Activated T-cell treated with anti-CD3 and anti-CD28 coated beads, Interleukin-2, amount 50 U/mL, for 72 hours (primary cell): ENCODE results near the gene IL26. TPM values are rescaled to one million over a fixed set of nuclear protein-coding genes. Genes with fewer than 3 reads are reported as not detected.
"Not testable (repeated sequence)": the region's sequence is repeated elsewhere in the genome, so short reads cannot be mapped to it uniquely, and the experiment has no call there.

Experiments used
- ATAC-seq, 2 donors: fragments of 150-1000 bp; cut with Tn5 transposase; replicated peaks in 1 of 2; 2 replicates each; pipeline ENCODE4 v1.10.0; 2021; ENCODE audit warnings: moderate library complexity in 2 of 2, mild to moderate bottlenecking in 1 of 2
- DNase-seq, 2 donors: peaks; one replicate each; pipeline ENCODE4 v3.0.0; 2021 to 2022; ENCODE audit warnings: mixed read lengths in 1 of 2
- H3K27ac Mint-ChIP-seq: one replicate; pipeline ENCODE4 v1.8.0; 2022; ENCODE audit warnings: mild to moderate bottlenecking, moderate library complexity, mixed read lengths
- H3K27me3 Mint-ChIP-seq: one replicate; pipeline ENCODE4 v1.8.0; 2022; ENCODE audit warnings: low read depth, mixed read lengths
- H3K36me3 Mint-ChIP-seq, 2 donors: one replicate each; pipeline ENCODE4 v1.8.0; 2022; ENCODE audit warnings: mixed read lengths in 2 of 2, mild to moderate bottlenecking in 1 of 2; ENCODE audit not compliant: insufficient read depth in 2 of 2
- H3K4me1 Mint-ChIP-seq: one replicate; pipeline ENCODE4 v1.8.0; 2022; ENCODE audit warnings: low read depth, mixed read lengths
- H3K4me3 Mint-ChIP-seq, 2 donors: one replicate each; pipeline ENCODE4 v1.8.0; 2022; ENCODE audit warnings: mild to moderate bottlenecking in 2 of 2, mixed read lengths in 2 of 2, moderate library complexity in 2 of 2
- H3K9me3 Mint-ChIP-seq, 2 donors: one replicate each; pipeline ENCODE4 v1.8.0; 2022; ENCODE audit warnings: mixed read lengths in 2 of 2
- total RNA-seq, 2 donors: library from RNA; stranded (reverse); gene quantifications; one replicate each; pipeline ENCODE4 v1.2.3, GENCODE V29; 2022

Gene IL26
- total RNA-seq, 2 donors from 2014 or later, result 0.53 to 1.6 TPM

DNA sequence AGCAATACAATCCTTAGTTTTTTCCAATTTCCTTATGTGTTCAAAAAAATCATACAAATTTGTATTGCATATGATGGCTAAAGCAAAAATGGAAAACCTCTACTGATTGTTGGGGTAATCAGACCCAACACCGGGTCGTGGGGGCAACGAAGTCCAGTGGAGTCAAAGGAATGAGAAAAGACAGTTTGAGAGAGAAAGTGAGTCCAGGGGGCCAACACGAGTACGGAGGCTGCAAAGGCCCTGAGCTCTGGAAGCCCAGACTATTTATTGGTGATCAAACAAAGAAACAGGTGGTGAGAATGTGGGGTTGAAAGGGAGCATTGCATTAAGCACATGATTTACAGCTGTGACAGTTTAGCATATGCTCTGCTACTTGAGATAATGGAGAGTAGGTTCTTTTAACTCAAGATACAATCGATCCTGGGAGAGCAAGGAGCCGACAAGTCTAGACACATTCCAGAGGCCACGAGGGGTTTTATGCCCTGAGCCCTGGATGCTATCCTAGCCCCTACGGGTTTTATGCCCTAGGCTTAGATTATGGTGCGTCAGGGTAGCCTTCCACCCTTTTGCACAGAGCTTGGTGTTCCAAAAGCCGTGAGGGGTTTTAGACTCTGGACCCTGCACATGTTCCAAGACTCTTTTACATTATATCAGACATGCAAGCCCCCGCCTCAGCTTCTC, 16.4 kb downstream of the IL26 start:
- peaks cover 17% of the 10 kb centered on the region for H3K4me1 Mint-ChIP-seq
- not testable (repeated sequence) for ATAC-seq, DNase-seq, H3K4me3 Mint-ChIP-seq, H3K9me3 Mint-ChIP-seq, H3K36me3 Mint-ChIP-seq, H3K27ac Mint-ChIP-seq
- H3K27me3 Mint-ChIP-seq, result peaks cover 52% of the 10 kb centered on the region

- Mint-ChIP-seq H3K27me3 (peaks cover 52% of the 10 kb centered on the region), H3K36me3 (peaks cover 0 to 2% of the 10 kb centered on the region in 2 donors), H3K27ac (no peak overlapping the region), H3K9me3 (peaks cover 3% of the 10 kb centered on the region in 2 donors), H3K4me1 (peaks cover 30% of the 10 kb centered on the region), H3K4me3 (no peak overlapping the region)
- no peak for ATAC-seq
- no peak for DNase-seq
Observed at GRCh38 chr12:68207276-68207675, 18.3 kb downstream of the IL26 start.

DNA sequence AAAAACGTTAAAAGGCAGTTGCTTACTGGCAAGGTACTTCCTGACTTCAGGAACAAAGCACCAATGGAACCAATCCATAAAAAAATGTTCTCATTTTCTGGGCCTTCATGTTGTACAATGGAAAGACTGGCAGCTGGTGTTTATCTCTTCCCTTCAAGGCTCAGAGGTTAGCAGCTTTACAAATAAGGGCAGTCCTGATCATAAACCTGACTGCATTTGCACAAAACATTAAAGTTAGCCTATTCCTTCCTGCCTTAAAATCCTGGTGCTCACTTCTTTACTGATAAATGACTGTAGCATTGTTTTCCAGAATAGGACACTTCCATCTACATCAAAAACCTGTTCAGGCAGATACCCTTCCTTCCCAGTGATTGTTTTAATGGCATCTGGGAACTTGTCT, 19.2 kb downstream of the IL26 start:
- H3K36me3 Mint-ChIP-seq, result no peaks in the 10 kb centered on the region
- no peaks in the 10 kb centered on the region for H3K9me3 Mint-ChIP-seq
- H3K27me3 Mint-ChIP-seq, result peaks cover 47% of the 10 kb centered on the region
- DNase-seq (no peak), ATAC-seq (no peak)
- no peak overlapping the region for H3K27ac Mint-ChIP-seq
- H3K4me3 Mint-ChIP-seq, result no peak overlapping the region
- peaks cover 24% of the 10 kb centered on the region for H3K4me1 Mint-ChIP-seq

GRCh38 chr12:68203460-68203875, 22.1 kb downstream of the IL26 start:
- H3K27me3 Mint-ChIP-seq, result peaks cover 40% of the 10 kb centered on the region
- H3K36me3 Mint-ChIP-seq, result no peaks in the 10 kb centered on the region
- H3K4me3 Mint-ChIP-seq, result peak overlapping the region in 1 of 2 donors; percentile 23
- no peak for DNase-seq
- H3K9me3 Mint-ChIP-seq, result no peaks in the 10 kb centered on the region
- peaks cover 42% of the 10 kb centered on the region for H3K4me1 Mint-ChIP-seq
- ATAC-seq, result peak; percentile 57 to 65
- no peak overlapping the region for H3K27ac Mint-ChIP-seq

DNA sequence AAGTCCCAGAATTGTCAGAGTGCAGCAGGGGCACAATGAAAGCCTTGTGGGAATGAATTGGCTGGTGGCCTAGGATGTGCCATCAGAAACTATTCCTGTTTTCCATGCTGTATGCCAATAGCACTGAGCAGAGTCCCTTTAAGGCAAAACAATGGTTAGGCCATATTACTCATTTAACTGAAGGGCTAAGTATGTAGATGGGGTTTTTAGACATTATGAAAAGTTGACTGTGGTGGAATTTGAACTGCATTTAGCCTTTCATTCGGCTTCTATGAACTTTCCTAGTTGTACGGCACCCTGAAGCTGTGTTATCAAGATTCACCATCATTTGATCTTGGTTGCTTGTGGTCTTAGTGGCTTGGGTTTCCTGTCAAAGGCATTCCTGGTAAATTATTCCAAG, 24.8 kb downstream of the IL26 start:
- peaks cover 40% of the 10 kb centered on the region for H3K4me1 Mint-ChIP-seq
- no peaks in the 10 kb centered on the region for H3K9me3 Mint-ChIP-seq
- H3K27ac Mint-ChIP-seq, result no peak overlapping the region
- DNase-seq (no peak), ATAC-seq (no peak)
- H3K27me3 Mint-ChIP-seq, result peaks cover 27% of the 10 kb centered on the region
- no peak overlapping the region for H3K4me3 Mint-ChIP-seq
- H3K36me3 Mint-ChIP-seq, result no peaks in the 10 kb centered on the region

DNA sequence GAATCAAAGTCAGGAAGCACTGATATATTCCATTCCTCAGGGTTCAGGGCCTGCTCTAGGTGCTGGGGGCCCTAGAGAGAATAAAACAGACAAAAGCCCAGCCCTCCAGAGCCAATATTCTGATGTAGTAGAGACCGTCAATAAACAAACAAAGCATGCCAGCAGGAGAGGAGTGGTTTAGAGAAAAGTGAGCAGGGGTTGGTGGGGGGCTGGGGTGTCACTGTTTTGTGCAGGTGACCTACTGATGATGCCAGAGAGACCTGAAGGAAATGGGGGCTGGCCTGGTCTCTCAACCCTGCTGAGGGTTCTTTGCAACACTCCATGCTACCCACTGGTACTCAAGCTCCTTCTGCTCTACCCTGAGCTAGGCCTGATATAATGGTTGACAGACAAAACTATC, 26.5 kb downstream of the IL26 start:
- Mint-ChIP-seq H3K36me3 (no peaks in the 10 kb centered on the region), H3K9me3 (no peaks in the 10 kb centered on the region), H3K4me1 (peaks cover 40% of the 10 kb centered on the region), H3K27ac (peak overlapping the region; percentile 81), H3K4me3 (peak overlapping the region in 1 of 2 donors; percentile 69), H3K27me3 (peaks cover 10% of the 10 kb centered on the region)
- ATAC-seq, result no peak
- no peak for DNase-seq

- Mint-ChIP-seq H3K27ac (peak overlapping the region; percentile 81), H3K27me3 (peaks cover 10% of the 10 kb centered on the region), H3K4me3 (peak overlapping the region; percentile 58 to 69), H3K9me3 (no peaks in the 10 kb centered on the region), H3K36me3 (no peaks in the 10 kb centered on the region), H3K4me1 (peaks cover 39% of the 10 kb centered on the region)
- DNase-seq, result no peak
- ATAC-seq, result peak; percentile 62 to 70
Observed at GRCh38 chr12:68198507-68199086, 27.0 kb downstream of the IL26 start.

- ATAC-seq (no peak), DNase-seq (no peak)
- Mint-ChIP-seq H3K27me3 (peaks cover 22% of the 10 kb centered on the region), H3K4me1 (peaks cover 16% of the 10 kb centered on the region), H3K4me3 (peak overlapping the region; percentile 25 to 77), H3K27ac (peak overlapping the region; percentile 82), H3K36me3 (no peaks in the 10 kb centered on the region), H3K9me3 (no peaks in the 10 kb centered on the region)
Observed at GRCh38 chr12:68190301-68190700, 35.3 kb downstream of the IL26 start.

- DNase-seq (peak; percentile 31 to 39), ATAC-seq (peak; percentile 87 to 90)
- peak overlapping the region in 1 of 2 donors; percentile 77 for H3K4me3 Mint-ChIP-seq
- peaks cover 16% of the 10 kb centered on the region for H3K4me1 Mint-ChIP-seq
- H3K27me3 Mint-ChIP-seq, result peaks cover 22% of the 10 kb centered on the region
- no peaks in the 10 kb centered on the region for H3K36me3 Mint-ChIP-seq
- no peaks in the 10 kb centered on the region for H3K9me3 Mint-ChIP-seq
- no peak overlapping the region for H3K27ac Mint-ChIP-seq
Observed at GRCh38 chr12:68189821-68190242, 35.8 kb downstream of the IL26 start.

GRCh38 chr12:68185598-68185997, 40.0 kb downstream of the IL26 start:
- Mint-ChIP-seq H3K4me3 (no peak overlapping the region), H3K9me3 (no peaks in the 10 kb centered on the region), H3K27ac (no peak overlapping the region), H3K4me1 (peaks cover 31% of the 10 kb centered on the region), H3K27me3 (peaks cover 22% of the 10 kb centered on the region), H3K36me3 (no peaks in the 10 kb centered on the region)
- ATAC-seq, result no peak
- no peak for DNase-seq

GRCh38 chr12:68180792-68181744, 44.5 kb downstream of the IL26 start:
- no peaks in the 10 kb centered on the region for H3K9me3 Mint-ChIP-seq
- H3K4me3 Mint-ChIP-seq, result peak overlapping the region; percentile 2 to 55
- no peaks in the 10 kb centered on the region for H3K36me3 Mint-ChIP-seq
- H3K27me3 Mint-ChIP-seq, result peaks cover 3% of the 10 kb centered on the region
- peak overlapping the region; percentile 70 for H3K27ac Mint-ChIP-seq
- peaks cover 60% of the 10 kb centered on the region for H3K4me1 Mint-ChIP-seq
- DNase-seq (peak; percentile 27 to 35), ATAC-seq (peak; percentile 89 to 92)

GRCh38 chr12:68178774-68179439, 46.7 kb downstream of the IL26 start:
- peaks cover 79% of the 10 kb centered on the region for H3K4me1 Mint-ChIP-seq
- no peaks in the 10 kb centered on the region for H3K36me3 Mint-ChIP-seq
- ATAC-seq, result no peak
- no peak for DNase-seq
- H3K9me3 Mint-ChIP-seq, result peaks cover 2% of the 10 kb centered on the region in 2 donors
- H3K27ac Mint-ChIP-seq, result peak overlapping the region; percentile 30
- H3K4me3 Mint-ChIP-seq, result peak overlapping the region in 1 of 2 donors; percentile 43
- no peaks in the 10 kb centered on the region for H3K27me3 Mint-ChIP-seq
